Panc1 (cell line): ENCODE data around the gene SLC44A1. TPM values are rescaled to one million over a fixed set of nuclear protein-coding genes. Genes with fewer than 3 reads are reported as not detected.

ENCODE experiments used
- ATAC-seq: fragments of 200-7000 bp; cut with Tn5 transposase; 2 replicates; pipeline ENCODE4 v1.9.1; 2020; ENCODE audit warnings: mild to moderate bottlenecking, moderate library complexity
- BruUV-seq: library from RNA; stranded (reverse); fragments of 400-500 nt; replicated peaks from 2 replicates; lab custom pipeline; 2021; lab: Mats Ljungman, UMichigan
- CTCF ChIA-PET: fragments of 300-600 bp; sonication (Branson Sonifier 250); formaldehyde crosslinking; loops from one replicate; lab custom pipeline; 2022; ENCODE audit warnings: antibody characterized with exemption; lab: Charles Lee
- POLR2A ChIA-PET: fragments of 300-600 bp; sonication (Branson Sonifier 250); formaldehyde crosslinking; loops from one replicate; lab custom pipeline; 2022; ENCODE audit warnings: antibody characterized with exemption; lab: Charles Lee
- DNase-seq: peaks from one replicate; pipeline ENCODE4 v3.0.0-alpha.2; 2010; ENCODE audit warnings: low read depth, low spot score
- H3K27ac ChIP-seq: 2 replicates; pipeline ENCODE4 v1.5.1; 2011; ENCODE audit warnings: mild to moderate bottlenecking, low read length, inconsistent platforms
- H3K27me3 ChIP-seq: fragments of 200-500 bp; sonication (Bioruptor generic); 2 replicates; pipeline ENCODE4 v1.6.0; 2014; ENCODE audit warnings: low read length, inconsistent platforms; ENCODE audit not compliant: control insufficient read depth, insufficient read depth
- H3K36me3 ChIP-seq: fragments of 200-500 bp; sonication (Bioruptor generic); 2 replicates; pipeline ENCODE4 v1.5.1; 2014; ENCODE audit warnings: inconsistent platforms, mild to moderate bottlenecking, low read length, moderate library complexity; ENCODE audit not compliant: control insufficient read depth, insufficient read depth
- H3K4me1 ChIP-seq: 2 replicates; pipeline ENCODE4 v1.5.1; 2011; ENCODE audit warnings: inconsistent platforms, mild to moderate bottlenecking, low read length, moderate library complexity; ENCODE audit not compliant: control insufficient read depth, insufficient read depth
- H3K4me3 ChIP-seq, 2 experiments: 2 replicates each; pipeline ENCODE4 v1.5.1; 2011 to 2012; ENCODE audit warnings: low read depth in 2 of 2, low read length in 2 of 2, mild to moderate bottlenecking in 2 of 2, inconsistent platforms in 1 of 2, moderate library complexity in 1 of 2
- H3K9me3 ChIP-seq: fragments of 200-500 bp; sonication (Bioruptor generic); 2 replicates; pipeline ENCODE4 v1.5.1; 2014; ENCODE audit warnings: low read depth, mild to moderate bottlenecking, inconsistent platforms, low read length, moderate library complexity; ENCODE audit not compliant: control insufficient read depth, insufficient read depth
- POLR2AphosphoS5 ChIP-seq: IDR thresholded peaks from 2 replicates; pipeline ENCODE4 v1.6.1; 2012; ENCODE audit warnings: mild to moderate bottlenecking, low read depth, low read length, moderate library complexity
- SIN3A ChIP-seq: IDR thresholded peaks from 2 replicates; pipeline ENCODE4 v1.6.1; 2012; ENCODE audit warnings: low read depth, mild to moderate bottlenecking, low read length, moderate library complexity, borderline replicate concordance; ENCODE audit not compliant: insufficient read depth
- TCF7L2 ChIP-seq: IDR thresholded peaks from 2 replicates; pipeline ENCODE4 v1.6.1; 2011; ENCODE audit warnings: mild to moderate bottlenecking, low read depth, low read length, inconsistent platforms
- in situ Hi-C: cut with HindIII; loops from 2 replicates; pipeline ENCODE4 v1.10.0; 2016; ENCODE audit warnings: low sequenced_read_pairs, low pct_unique_long_range_greater_than_20kb
- intact Hi-C: fragments of 100-400 bp; cut with micrococcal nuclease; formaldehyde crosslinking; loops from one replicate; pipeline ENCODE4 v1.10.0; 2022; ENCODE audit not compliant: unreplicated experiment
- total RNA-seq: library from RNA; stranded (reverse); gene quantifications from one replicate; pipeline ENCODE4 v1.2.1, GENCODE V29; 2021; ENCODE audit not compliant: unreplicated experiment
- TF ChIP-seq, protein P1 (sequence below), 2 experiments: IDR thresholded peaks; 2 replicates each; pipeline ENCODE4 v1.6.1; 2011 to 2012; ENCODE audit warnings: low read depth in 2 of 2, control low read depth in 1 of 2, low read length in 1 of 2, mild to moderate bottlenecking in 1 of 2, moderate library complexity in 1 of 2; ENCODE audit not compliant: insufficient read depth in 1 of 2
- TF ChIP-seq, protein P2 (sequence below): fragments of 450-650 bp; IDR thresholded peaks from 2 replicates; pipeline ENCODE4 v1.5.1; 2017; ENCODE audit warnings: mild to moderate bottlenecking

The SLC44A1 gene
- total RNA-seq, 1 experiment from 2014 or later = 8.7 TPM

- no TSS peak for BruUV-seq
- no peaks in the 10 kb centered on the region for H3K27me3 ChIP-seq
- H3K27ac ChIP-seq = no peak overlapping the region
- ChIA-PET POLR2A (no interaction called here), CTCF (no interaction called here)
- H3K4me1 ChIP-seq = no peaks in the 10 kb centered on the region
- no peaks in the 10 kb centered on the region for H3K36me3 ChIP-seq
- in situ Hi-C loops (no loop called here), intact Hi-C loops (no loop called here)
- H3K4me3 ChIP-seq = no peak overlapping the region
- DNase-seq (no peak), ATAC-seq (no peak)
- TF ChIP-seq, protein P1, sequence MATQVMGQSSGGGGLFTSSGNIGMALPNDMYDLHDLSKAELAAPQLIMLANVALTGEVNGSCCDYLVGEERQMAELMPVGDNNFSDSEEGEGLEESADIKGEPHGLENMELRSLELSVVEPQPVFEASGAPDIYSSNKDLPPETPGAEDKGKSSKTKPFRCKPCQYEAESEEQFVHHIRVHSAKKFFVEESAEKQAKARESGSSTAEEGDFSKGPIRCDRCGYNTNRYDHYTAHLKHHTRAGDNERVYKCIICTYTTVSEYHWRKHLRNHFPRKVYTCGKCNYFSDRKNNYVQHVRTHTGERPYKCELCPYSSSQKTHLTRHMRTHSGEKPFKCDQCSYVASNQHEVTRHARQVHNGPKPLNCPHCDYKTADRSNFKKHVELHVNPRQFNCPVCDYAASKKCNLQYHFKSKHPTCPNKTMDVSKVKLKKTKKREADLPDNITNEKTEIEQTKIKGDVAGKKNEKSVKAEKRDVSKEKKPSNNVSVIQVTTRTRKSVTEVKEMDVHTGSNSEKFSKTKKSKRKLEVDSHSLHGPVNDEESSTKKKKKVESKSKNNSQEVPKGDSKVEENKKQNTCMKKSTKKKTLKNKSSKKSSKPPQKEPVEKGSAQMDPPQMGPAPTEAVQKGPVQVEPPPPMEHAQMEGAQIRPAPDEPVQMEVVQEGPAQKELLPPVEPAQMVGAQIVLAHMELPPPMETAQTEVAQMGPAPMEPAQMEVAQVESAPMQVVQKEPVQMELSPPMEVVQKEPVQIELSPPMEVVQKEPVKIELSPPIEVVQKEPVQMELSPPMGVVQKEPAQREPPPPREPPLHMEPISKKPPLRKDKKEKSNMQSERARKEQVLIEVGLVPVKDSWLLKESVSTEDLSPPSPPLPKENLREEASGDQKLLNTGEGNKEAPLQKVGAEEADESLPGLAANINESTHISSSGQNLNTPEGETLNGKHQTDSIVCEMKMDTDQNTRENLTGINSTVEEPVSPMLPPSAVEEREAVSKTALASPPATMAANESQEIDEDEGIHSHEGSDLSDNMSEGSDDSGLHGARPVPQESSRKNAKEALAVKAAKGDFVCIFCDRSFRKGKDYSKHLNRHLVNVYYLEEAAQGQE (IDR thresholded peaks at IDR 0.05; ENCODE audit: insufficient read depth in 1 of 2, low read depth in 2 of 2, low read length in 1 of 2) = no peak
- TF ChIP-seq SIN3A (no peak), POLR2AphosphoS5 (no peak), TCF7L2 (no peak)
- TF ChIP-seq, protein P2, sequence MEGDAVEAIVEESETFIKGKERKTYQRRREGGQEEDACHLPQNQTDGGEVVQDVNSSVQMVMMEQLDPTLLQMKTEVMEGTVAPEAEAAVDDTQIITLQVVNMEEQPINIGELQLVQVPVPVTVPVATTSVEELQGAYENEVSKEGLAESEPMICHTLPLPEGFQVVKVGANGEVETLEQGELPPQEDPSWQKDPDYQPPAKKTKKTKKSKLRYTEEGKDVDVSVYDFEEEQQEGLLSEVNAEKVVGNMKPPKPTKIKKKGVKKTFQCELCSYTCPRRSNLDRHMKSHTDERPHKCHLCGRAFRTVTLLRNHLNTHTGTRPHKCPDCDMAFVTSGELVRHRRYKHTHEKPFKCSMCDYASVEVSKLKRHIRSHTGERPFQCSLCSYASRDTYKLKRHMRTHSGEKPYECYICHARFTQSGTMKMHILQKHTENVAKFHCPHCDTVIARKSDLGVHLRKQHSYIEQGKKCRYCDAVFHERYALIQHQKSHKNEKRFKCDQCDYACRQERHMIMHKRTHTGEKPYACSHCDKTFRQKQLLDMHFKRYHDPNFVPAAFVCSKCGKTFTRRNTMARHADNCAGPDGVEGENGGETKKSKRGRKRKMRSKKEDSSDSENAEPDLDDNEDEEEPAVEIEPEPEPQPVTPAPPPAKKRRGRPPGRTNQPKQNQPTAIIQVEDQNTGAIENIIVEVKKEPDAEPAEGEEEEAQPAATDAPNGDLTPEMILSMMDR = no peak
- H3K9me3 ChIP-seq = no peaks in the 10 kb centered on the region; the same call in 1 of the 2 replicates
These were observed 211.5 kb downstream of the SLC44A1 start for GRCh38 chr9:105455836-105456475.

DNA sequence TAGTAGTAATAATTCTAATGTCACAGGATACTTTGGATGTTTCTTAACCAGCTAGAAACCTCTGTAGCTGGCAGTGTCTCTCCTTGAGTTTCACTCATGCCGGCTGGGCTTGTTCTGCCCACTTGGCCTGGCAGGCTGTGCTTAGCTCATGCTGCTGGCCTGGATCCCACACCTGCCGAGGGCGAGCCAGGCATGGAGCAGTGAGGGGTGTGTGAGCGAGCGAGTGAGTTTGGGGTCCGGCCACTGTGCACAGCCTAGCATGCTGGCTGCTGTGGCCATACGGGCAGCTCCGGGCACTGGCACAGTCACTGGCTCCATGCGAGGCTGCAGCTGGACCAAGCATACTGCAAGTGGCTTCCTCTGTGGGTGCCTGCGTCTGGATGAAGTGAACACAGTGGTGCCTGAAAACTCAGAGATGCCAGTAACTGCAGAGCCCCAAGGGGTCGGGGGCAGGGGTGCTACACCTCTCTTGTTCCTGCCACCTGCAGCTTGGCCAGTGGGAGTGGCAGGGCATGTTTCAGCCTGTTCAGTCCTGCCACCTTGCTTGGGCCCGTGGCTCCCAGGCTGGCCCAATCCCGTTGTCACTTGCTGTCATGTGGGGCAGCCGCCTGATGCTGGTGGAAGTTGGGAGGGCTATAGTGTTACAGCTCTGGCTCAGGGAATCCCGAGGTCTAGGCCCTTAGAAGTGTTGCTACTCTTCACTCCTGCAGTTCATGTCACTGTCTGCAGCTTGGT is 213.3 kb downstream of the SLC44A1 start:
- intact Hi-C loops = no loop called here
- no TSS peak for BruUV-seq
- TF ChIP-seq TCF7L2 = no peak
- TF ChIP-seq, protein P2 = no peak
- no peak for TF ChIP-seq POLR2AphosphoS5
- TF ChIP-seq, protein P1 (IDR thresholded peaks at IDR 0.05; ENCODE audit: insufficient read depth in 1 of 2, low read depth in 2 of 2, low read length in 1 of 2) = no peak
- no peak for TF ChIP-seq SIN3A
- Histone ChIP-seq H3K27ac (no peak overlapping the region), H3K4me1 (no peaks in the 10 kb centered on the region), H3K36me3 (no peaks in the 10 kb centered on the region), H3K4me3 (no peak overlapping the region), H3K9me3 (no peaks in the 10 kb centered on the region; the same call in 1 of the 2 replicates), H3K27me3 (no peaks in the 10 kb centered on the region)
- DNase-seq = no peak
- ChIA-PET CTCF (no interaction called here), POLR2A (no interaction called here)
- in situ Hi-C loops = no loop called here
- no peak for ATAC-seq
